ENCODE results near the gene SLC24A3. TPM values are rescaled to one million over a fixed set of nuclear protein-coding genes. Genes with fewer than 3 reads are reported as not detected.

Gene SLC24A3
- total RNA-seq, 1 donor from 2014 or later, result 0.08 TPM

GRCh38 chr20:19725373-19725772 lies 512.9 kb downstream of the SLC24A3 start:
- no peak overlapping the region for H3K4me3 ChIP-seq (ENCODE audit: low read depth, low read length)

GRCh38 chr20:19725814-19726525 lies 513.5 kb downstream of the SLC24A3 start:
- no peak for DNase-seq (ENCODE audit: low read depth)
- Histone ChIP-seq H3K27me3 (ENCODE audit: control insufficient read depth, insufficient read depth, low read length) (peaks cover 2% of the 10 kb centered on the region), H3K36me3 (ENCODE audit: control insufficient read depth, insufficient read depth, low read length) (no peaks in the 10 kb centered on the region), H3K4me3 (ENCODE audit: low read depth, low read length) (no peak overlapping the region)
- TF ChIP-seq, protein P1, sequence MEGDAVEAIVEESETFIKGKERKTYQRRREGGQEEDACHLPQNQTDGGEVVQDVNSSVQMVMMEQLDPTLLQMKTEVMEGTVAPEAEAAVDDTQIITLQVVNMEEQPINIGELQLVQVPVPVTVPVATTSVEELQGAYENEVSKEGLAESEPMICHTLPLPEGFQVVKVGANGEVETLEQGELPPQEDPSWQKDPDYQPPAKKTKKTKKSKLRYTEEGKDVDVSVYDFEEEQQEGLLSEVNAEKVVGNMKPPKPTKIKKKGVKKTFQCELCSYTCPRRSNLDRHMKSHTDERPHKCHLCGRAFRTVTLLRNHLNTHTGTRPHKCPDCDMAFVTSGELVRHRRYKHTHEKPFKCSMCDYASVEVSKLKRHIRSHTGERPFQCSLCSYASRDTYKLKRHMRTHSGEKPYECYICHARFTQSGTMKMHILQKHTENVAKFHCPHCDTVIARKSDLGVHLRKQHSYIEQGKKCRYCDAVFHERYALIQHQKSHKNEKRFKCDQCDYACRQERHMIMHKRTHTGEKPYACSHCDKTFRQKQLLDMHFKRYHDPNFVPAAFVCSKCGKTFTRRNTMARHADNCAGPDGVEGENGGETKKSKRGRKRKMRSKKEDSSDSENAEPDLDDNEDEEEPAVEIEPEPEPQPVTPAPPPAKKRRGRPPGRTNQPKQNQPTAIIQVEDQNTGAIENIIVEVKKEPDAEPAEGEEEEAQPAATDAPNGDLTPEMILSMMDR (IDR thresholded peaks at IDR 0.05; ENCODE audit: insufficient read depth, low read length, poor library complexity, severe bottlenecking), result no peak

More at GRCh38 chr20:19725373-19725772, 512.9 kb downstream of the SLC24A3 start:
- no peaks in the 10 kb centered on the region for H3K36me3 ChIP-seq (ENCODE audit: control insufficient read depth, insufficient read depth, low read length)
- peaks cover 2% of the 10 kb centered on the region for H3K27me3 ChIP-seq (ENCODE audit: control insufficient read depth, insufficient read depth, low read length)
- TF ChIP-seq, protein P1 (IDR thresholded peaks at IDR 0.05; ENCODE audit: insufficient read depth, low read length, poor library complexity, severe bottlenecking), result no peak
- no peak for DNase-seq (ENCODE audit: low read depth)

DNA sequence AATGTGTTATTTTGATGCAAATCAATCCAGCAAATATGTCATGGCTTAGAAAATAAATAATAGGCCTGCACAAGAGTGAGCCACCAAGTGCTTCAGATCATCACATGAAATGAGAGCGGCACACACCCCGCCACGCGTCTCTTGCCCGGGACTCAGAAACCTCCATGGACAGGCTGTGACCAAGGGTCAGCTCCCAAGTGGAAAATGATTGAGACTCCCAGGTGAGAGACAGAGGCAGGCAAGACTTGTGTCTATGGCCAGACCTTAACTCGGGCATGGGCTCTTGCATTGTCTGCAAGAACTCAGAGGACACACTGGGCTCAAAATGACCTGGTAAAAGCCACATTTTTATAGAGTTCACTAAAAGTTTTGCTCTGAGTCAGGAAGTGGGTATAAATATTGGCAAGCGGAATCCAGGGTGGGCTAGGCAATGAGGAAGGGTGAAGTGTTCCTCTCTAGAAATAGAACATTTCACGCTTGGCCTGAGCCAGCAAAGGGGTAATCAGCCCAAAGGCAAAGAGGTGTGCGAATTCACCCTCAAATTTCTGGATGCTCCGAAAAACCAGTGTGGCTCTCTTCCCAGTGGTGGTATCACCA lies 514.9 kb downstream of the SLC24A3 start:
- Histone ChIP-seq H3K27me3 (ENCODE audit: control insufficient read depth, insufficient read depth, low read length) (no peaks in the 10 kb centered on the region), H3K4me3 (ENCODE audit: low read depth, low read length) (no peak overlapping the region), H3K36me3 (ENCODE audit: control insufficient read depth, insufficient read depth, low read length) (no peaks in the 10 kb centered on the region)
- DNase-seq (ENCODE audit: low read depth), result no peak
- TF ChIP-seq, protein P1 (IDR thresholded peaks at IDR 0.05; ENCODE audit: insufficient read depth, low read length, poor library complexity, severe bottlenecking), result no peak

DNA sequence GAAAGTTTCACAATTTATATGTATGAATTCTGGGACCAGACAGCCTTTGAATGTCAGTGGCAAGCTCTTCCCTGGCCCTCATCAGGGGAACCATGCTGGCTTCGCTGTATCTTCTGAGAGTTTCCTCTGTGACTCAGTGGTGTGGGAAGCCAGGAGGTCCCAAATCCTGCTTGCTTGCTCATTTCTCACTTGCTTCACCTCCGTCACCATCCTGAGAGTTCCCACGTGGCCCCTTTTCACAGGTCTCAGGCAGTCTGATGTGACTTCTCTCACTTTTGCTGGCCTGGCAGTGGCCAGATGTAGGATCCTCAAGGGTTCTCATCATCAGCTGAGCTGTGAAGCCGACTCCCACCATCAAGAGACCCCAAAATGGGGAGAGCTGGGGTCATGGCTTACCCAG lies 517.2 kb downstream of the SLC24A3 start:
- no peak for DNase-seq (ENCODE audit: low read depth)
- H3K4me3 ChIP-seq (ENCODE audit: low read depth, low read length), result no peak overlapping the region
- H3K27me3 ChIP-seq (ENCODE audit: control insufficient read depth, insufficient read depth, low read length), result no peaks in the 10 kb centered on the region
- H3K36me3 ChIP-seq (ENCODE audit: control insufficient read depth, insufficient read depth, low read length), result no peaks in the 10 kb centered on the region
- TF ChIP-seq, protein P1 (IDR thresholded peaks at IDR 0.05; ENCODE audit: insufficient read depth, low read length, poor library complexity, severe bottlenecking), result no peak

GRCh38 chr20:19730706-19731105 lies 518.3 kb downstream of the SLC24A3 start:
- Histone ChIP-seq H3K27me3 (ENCODE audit: control insufficient read depth, insufficient read depth, low read length) (no peaks in the 10 kb centered on the region), H3K36me3 (ENCODE audit: control insufficient read depth, insufficient read depth, low read length) (no peaks in the 10 kb centered on the region)
- TF ChIP-seq, protein P1 (IDR thresholded peaks at IDR 0.05; ENCODE audit: insufficient read depth, low read length, poor library complexity, severe bottlenecking), result no peak

More at GRCh38 chr20:19730706-19731105, 518.3 kb downstream of the SLC24A3 start:
- DNase-seq (ENCODE audit: low read depth), result no peak
- no peak overlapping the region for H3K4me3 ChIP-seq (ENCODE audit: low read depth, low read length)
